HG02885 (cell line): ENCODE results near the gene MIDN.

ENCODE experiments used
- ATAC-seq: cut with Tn5 transposase; IDR thresholded peaks from one replicate; pipeline ENCODE4 v1.9.1; 2021; ENCODE audit warnings: mild to moderate bottlenecking; ENCODE audit not compliant: unreplicated experiment, poor library complexity

The MIDN gene

GRCh38 chr19:1278713-1279660, 30.6 kb downstream of the MIDN start:
- ATAC-seq, result no peak

GRCh38 chr19:1279782-1280341, 31.5 kb downstream of the MIDN start:
- no peak for ATAC-seq

- no peak for ATAC-seq
Observed at GRCh38 chr19:1280636-1281568, 32.5 kb downstream of the MIDN start.

GRCh38 chr19:1281569-1282287, 33.3 kb downstream of the MIDN start:
- no peak for ATAC-seq

GRCh38 chr19:1282588-1283206, 34.3 kb downstream of the MIDN start:
- ATAC-seq, result no peak

GRCh38 chr19:1283207-1283916, 35.0 kb downstream of the MIDN start:
- ATAC-seq, result no peak

GRCh38 chr19:1283917-1284292, 35.5 kb downstream of the MIDN start:
- ATAC-seq, result no peak

- ATAC-seq, result no peak
Observed at GRCh38 chr19:1284293-1284978, 36.1 kb downstream of the MIDN start.

GRCh38 chr19:1284979-1285736, 36.8 kb downstream of the MIDN start:
- ATAC-seq, result no peak

- no peak for ATAC-seq
Observed at GRCh38 chr19:1285737-1286360, 37.5 kb downstream of the MIDN start, which contains the start of gene EFNA2. TSS of gene EFNA2 (plus strand) at chr19:1285873. CDS start at chr19:1286169, 296 bp downstream.

- no peak for ATAC-seq
Observed at GRCh38 chr19:1286487-1287353, 38.3 kb downstream of the MIDN start.

GRCh38 chr19:1287354-1288225, 39.2 kb downstream of the MIDN start:
- no peak for ATAC-seq

- no peak for ATAC-seq
Observed at GRCh38 chr19:1288226-1288612, 39.8 kb downstream of the MIDN start.

- no peak for ATAC-seq
Observed at GRCh38 chr19:1288833-1289685, 40.7 kb downstream of the MIDN start.

- ATAC-seq, result no peak
Observed at GRCh38 chr19:1289686-1290025, 41.3 kb downstream of the MIDN start.
